Right renal pelvis (tissue), 4 donors: ENCODE results near the gene PSME2. TPM values are rescaled to one million over a fixed set of nuclear protein-coding genes. Genes with fewer than 3 reads are reported as not detected.
A peak's percentile ranks its signal among the peaks of the same experiment; 100 is the strongest.

Experiments used
- DNase-seq, 4 donors: peaks; one replicate each; pipeline ENCODE4 v3.0.0-alpha.2; 2013; ENCODE audit warnings: low read depth in 4 of 4, low spot score in 3 of 4, missing footprints in 1 of 4
- polyA plus RNA-seq, 4 donors: library from polyadenylated mRNA; unstranded; fragments of 120-200 nt; gene quantifications; one replicate each; pipeline ENCODE4 v1.2.1, GENCODE V29; 2013; ENCODE audit not compliant: insufficient read length in 4 of 4

PSME2 gene
- polyA plus RNA-seq, 4 donors, result 156 to 183 (median 168) TPM

DNA sequence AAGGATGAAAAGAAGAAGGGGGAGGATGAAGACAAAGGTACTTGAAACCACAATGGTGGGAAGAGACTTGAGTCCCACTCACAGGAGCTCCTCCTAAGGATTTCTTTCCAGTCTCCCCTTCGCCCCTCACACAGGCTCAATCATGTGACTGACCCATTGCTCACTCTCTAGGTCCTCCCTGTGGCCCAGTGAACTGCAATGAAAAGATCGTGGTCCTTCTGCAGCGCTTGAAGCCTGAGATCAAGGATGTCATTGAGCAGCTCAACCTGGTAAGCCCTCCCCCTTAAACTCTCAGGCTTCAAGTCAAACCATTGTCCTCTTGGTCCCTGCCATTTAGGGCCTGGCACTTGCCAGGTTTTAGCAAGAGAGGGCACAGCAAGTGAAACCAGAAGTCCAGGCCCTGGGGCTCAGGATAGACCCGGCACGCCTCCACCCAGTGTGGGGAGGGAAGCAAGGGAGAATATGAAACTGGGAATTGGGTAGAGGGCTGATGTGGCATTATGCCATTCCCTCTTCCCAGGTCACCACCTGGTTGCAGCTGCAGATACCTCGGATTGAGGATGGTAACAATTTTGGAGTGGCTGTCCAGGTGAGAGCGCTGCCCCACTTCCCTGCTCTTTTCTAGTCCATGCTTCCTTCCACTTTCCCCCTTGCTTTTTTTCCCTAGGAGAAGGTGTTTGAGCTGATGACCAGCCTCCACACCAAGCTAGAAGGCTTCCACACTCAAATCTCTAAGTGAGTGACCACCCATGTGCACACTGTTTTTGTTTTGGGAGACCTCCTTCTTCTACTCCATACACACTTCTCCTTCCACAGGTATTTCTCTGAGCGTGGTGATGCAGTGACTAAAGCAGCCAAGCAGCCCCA is 8.6 kb downstream of the PSME2 start:
- DNase-seq, result no peak

DNA sequence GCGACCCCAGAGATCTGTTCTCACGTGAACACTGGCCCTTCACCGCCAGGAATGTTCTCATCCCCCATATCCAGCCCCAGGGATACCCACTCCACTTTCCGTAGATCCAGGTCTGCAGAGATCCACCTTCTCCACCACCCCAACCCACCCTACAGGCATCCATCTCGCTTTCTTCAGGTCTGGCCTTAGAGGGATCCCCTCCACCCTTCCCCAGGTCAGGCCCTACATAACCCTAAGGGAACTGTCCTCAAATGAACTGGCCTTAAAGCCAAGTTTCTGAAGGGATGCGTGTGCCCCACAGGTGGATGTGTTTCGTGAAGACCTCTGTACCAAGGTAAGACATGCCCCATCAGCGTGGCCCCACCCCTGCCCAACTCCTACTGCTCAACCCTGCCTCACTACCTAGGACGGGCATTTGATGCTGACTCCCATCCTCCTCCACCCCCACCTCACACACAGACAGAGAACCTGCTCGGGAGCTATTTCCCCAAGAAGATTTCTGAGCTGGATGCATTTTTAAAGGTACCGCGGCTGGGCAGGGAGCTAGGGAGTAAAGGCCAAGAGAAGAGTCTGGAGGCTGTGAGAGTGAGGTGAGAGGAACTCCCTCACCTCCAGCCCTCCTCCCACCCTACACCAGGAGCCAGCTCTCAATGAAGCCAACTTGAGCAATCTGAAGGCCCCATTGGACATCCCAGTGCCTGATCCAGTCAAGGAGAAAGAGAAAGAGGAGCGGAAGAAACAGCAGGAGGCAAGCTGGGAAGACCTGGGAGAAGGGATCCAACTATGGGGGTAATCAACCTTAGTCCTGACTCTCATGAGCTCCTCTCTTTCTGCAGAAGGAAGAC is 9.5 kb downstream of the PSME2 start:
- DNase-seq, result no peak

DNA sequence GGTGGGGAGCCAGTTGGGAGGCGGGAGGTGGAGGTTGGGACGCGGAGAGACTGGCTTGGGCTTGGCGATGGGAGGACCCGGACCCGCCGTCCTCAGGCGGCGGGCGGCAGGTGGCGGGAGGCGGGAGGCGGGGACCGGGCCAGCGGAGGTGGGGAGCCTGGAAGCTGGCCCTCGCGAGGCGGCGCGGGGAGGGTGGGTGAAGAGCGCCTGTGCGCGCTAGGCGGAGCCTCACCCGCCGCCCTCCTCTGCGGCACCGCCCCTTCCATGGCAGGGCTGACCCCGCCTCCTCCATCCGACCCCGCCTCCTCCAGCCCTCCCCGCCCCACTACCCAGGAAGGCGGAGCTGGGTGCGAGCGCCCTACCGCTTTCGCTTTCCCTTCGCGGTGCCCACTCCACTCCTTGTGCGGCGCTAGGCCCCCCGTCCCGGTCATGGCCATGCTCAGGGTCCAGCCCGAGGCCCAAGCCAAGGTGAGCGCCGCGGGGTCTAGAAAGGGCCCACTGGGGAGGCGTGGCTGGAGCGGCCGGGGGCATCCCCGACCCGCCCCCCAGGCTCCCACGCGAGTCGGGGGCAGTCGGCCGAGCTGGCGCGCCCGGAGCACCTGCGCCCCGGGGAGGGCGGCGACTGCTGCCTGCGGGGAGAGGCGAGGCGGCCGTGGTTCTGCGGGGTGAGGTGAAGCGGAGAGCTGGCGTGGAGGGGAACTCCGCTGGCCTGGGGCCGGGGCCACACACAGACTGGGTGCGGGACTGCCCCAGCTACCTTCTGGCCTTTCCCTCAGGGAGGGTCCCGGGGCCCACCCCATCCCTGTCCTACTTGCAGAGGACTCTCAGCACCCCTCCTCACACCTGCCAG is 10.4 kb downstream of the PSME2 start, which contains the start of gene PSME1:
Gene PSME1 (plus strand): TSS at position 361 of the 850 bp plus-strand sequence. CDS start 69 bp downstream, at position 430.
- DNase-seq, result peak; percentile 76 to 84 (median 81)

DNA sequence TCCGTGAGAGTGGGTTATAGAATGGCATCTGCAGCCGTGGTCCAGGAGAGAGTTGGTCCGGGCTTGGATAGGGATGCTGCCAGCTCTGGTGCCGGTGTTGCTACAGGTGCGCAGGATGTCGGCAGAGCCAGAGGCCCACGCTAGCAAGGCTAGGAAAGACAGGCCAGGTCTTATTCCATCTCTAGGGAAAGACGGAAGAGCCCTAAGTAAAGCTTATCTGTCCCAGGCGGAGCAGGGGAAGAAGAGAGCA is 10.9 kb downstream of the PSME2 start:
- no peak for DNase-seq

DNA sequence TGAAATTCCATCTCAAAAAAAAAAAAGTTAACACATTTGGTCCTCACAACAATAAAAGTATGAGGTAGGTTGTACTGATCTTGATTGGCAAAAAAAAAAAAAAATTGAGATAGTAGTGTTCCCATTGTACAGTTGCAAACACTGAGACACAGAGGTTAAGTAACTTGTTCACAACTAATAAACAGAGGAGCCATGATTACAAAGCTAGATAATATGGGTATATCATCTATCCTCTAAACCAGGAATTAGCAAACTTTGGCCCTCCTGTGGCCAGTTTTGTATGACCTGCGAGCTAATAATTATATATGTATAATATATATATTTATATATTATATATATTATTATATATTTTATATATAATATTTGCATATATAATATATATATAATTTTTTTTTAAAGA is 12.7 kb downstream of the PSME2 start:
- no peak for DNase-seq

DNA sequence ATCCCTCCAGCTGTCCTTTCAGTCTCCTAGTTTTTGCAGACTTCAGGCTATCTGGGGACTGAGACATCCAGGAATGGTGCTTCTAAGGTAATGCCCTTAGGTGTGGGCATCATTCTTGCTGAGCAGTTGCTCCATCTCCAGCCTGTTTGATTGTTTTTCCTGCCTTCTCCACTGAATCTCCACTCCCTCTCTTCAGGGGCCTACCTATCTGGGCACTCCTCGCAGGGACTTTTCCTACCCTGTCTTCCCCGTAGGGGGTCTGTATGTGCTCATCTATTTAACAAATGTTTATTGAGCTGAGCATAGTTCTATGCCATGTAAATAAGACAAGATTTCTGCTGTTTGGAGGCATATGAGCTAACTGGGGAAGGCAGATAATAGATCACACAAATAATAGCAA is 13.4 kb downstream of the PSME2 start:
- DNase-seq, result no peak

DNA sequence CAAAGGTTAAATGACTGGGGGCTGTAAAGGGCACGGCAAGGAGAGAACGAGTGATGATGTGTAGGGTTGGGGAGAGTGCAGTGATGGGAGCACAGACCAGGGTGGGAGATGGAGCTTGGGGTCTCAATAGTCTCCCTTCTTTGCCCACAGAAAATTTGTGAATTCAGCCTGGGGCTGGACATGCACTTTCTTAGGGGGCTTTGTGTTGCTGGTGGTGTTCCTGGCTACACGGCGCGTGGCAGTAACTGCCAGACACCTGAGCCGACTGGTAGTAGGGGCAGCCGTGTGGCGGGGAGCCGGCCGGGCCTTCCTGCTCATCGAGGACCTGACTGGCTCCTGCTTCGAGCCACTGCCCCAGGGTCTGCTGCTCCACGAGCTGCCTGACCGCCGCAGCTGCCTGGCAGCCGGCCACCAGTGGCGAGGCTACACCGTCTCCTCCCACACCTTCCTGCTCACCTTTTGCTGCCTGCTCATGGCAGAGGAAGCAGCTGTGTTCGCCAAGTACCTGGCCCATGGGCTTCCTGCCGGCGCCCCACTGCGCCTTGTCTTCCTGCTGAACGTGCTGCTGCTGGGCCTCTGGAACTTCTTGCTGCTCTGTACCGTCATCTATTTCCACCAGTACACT is 14.2 kb downstream of the PSME2 start:
- no peak for DNase-seq

DNA sequence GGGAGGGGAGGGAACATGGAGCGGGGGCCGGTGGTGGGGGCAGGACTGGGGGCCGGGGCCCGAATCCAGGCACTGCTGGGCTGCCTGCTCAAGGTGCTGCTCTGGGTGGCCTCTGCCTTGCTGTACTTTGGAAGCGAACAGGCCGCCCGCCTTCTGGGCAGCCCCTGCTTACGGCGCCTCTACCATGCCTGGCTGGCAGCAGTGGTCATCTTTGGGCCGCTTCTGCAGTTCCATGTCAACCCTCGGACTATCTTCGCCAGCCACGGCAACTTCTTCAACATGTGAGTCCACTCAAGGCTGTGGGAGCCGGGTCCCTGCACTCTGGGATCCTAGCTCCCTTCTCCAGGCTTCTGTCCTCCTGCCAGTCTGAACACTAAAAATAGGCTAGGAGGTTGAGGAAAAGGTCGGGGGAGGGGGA is 14.9 kb downstream of the PSME2 start:
- no peak for DNase-seq

DNA sequence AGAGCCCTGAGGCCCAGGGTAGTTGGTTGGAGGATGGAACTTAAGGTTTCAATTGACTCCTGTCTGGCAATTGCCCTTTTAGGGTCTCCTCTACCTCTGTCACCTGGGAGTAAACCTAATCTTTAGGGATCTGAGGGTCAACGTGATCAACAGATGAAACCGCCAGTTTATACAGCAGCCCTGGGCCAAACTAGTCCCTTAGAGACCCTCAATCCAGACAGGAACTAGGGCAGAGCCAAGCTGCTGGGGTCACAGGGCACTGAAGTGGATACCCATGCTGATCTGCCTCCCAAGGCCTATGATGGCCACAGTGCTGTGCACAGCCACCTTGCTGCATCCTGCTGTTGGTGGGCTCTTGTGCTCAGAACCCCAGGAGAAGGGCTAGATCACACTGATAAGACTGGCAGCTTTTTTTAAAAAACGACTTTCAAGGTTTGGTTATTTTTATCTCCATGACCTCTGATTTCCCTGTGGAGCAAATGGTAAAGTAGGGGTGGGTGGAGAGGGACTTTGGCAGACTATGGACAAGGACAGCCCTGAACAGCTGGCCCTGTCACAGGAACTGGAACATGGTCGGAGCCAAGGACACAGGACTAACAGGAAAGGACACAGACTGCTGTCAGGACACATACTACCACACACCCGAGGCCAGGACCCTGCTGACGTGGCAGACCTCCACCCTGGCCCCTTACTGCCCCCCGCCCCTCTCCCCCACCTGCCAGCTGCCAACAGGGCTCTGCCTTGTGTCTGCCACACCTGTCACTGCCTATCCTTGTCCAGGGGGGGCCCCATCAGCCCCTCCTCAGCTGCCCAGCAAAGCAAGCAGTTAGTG is 15.5 kb downstream of the PSME2 start:
- DNase-seq, result no peak

DNA sequence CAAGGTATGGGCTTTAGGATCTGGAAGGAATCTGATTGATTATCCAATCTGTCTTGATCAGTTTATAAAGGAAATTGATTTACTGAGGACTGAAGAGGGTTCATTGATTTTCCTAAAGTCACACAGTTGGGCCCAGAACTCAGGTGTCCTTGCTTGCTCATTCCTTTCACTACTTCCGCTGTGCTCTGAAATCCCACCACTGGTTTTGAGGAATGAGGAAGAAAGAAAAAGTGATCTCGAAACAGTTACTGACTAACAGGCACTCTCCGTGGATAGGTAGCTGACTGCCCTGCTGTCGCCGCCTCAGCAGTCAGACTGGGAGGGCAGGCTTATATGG is 16.1 kb downstream of the PSME2 start, which contains the start of gene FITM1:
Gene FITM1 (plus strand): TSS at position 280 of the 337 bp plus-strand sequence. CDS start 905 bp downstream, outside the sequence.
- DNase-seq, result no peak

DNA sequence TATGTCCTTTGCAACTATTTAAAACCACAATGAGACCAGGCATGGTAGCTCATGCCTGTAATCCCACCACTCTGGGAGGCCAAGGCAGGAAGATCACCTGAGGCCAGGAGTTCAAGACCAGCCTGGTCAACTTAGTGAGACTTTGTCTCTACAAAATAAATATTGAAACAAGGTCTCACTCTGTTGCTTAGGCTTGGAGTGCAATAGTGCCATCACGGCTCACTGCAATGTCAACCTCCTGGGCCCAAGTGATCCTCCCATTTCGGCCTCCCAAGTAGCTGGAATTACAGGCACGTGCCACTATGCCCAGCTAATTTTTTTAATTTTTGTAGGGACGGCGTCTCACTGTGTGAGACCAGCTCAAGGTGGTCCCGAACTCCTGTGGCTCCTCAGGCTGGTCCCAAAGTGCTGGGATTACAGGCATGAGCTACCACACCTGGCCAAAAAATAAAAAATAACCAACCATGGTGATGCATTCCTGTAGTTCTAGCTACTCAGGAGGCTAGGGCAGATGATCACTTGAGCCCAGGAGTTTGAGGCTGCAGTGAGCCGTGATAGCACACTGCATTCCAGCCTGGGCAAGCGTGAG is 16.9 kb downstream of the PSME2 start:
- DNase-seq, result no peak

DNA sequence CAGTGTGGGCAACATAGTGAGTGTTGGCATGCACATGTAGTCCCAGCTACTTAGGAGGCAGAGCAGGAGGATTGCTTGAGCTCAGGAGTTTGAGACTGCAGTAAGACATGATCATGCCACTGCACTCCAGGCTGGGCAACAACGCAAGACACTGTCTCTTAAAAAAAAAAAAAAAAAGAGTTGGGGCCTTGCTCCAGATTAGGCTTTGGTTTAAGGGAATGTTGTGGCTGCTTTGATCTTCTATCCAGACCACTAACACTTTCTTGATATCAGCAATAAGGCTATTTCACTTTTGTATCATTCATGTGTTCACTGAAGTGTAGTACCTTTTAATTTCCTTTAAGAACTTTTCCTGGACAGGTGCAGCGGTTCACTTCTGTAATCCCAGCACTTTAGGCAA is 18.7 kb downstream of the PSME2 start:
- no peak for DNase-seq

DNA sequence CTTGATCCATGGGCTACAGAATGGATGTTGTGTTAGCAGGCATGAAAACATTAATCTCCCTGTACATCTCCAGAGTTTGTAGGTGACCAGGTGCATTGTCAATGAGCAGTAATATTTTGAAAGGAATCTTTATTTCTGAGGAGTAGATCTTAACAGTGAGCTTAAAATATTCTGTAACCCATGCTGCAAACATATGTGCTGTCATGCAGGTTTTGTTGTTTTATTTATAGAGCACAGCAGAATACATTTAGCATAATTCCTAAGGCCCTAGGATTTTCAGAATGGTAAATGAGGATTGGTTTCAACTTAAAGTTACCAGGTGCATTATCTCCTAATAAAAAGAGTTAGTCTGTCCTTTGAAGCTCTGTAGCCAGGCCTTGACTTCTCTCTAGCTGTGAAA is 19.5 kb downstream of the PSME2 start:
- no peak for DNase-seq

DNA sequence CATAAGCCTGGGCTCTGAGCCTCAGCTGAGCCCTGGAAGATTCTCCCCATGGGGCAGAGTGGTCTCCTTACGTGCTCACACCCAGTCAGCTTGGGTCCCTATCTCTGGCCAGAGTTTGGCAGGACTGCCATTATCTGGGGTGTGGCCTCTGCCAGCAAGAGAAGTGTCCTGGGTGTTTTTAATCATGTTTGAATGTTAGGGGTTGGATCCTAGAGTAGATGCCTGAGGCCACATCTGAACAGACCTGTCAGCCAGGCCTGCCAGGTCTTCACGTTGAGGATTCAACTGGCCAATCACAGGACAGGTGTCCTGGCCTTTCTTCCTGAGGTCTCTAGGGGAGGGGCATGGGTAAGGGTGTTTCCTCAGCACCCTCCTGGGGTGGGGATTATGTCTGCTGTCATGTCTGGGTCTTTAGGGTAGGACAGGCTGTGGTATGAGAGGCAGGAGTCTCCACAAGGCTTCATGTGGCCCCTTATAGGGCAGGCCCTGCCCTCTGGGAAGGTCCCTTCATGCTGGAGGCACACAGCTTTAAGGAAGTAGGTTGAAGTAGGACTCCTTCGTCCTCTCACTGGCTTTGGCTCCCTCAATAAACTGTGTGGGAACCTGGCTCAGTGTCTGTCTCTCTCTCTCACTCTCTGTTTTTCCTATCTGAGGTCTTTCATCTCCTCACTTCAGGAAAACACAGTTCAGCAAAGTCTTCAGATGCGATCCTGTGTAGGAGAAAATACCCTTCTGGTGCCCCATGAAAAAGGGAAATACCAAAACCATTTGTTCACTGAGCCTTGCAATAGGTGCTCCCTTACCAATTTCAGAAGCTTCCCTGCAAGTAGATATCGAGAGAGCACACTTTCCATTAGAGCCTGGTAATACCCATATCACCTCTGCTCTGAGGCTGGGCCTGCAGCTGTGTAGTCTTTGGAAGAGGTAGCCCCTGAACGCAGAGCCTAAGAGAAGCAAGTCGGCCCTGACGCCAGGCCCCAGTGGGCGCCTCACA is 22.7 kb downstream of the PSME2 start:
- DNase-seq, result no peak

DNA sequence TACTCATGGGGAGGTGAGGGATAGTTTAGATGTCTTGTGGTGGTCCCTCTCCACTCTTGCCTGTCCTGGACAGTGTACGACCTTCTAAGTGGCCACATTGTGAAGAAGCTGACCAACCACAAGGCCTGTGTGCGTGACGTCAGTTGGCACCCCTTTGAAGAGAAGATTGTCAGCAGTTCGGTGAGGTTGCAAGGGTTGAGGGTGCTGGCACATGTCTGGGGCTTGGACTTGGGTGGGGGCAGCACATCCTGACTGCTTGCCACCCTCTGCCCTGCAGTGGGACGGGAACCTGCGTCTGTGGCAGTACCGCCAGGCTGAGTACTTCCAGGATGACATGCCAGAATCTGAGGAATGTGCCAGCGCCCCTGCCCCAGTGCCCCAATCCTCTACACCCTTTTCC is 23.5 kb downstream of the PSME2 start:
- no peak for DNase-seq

DNA sequence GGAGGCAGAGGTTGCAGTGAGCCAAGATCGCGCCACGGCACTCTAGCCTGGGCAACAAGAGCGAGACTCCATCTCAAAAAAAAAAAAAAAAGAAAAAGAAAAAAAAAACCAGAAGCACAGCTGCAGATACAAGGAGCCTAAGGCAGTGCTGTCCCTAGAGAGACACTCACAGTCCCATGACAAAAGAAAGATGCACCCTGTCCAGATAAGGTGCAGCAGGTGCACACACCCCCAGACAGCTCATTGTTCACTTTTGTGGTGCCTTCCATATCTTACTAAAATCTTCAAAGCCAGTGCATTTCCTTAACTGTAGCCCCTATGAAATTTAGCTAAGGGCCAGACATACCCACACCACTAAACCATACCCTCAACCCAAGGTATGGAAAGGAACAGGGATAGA is 24.0 kb downstream of the PSME2 start:
- DNase-seq, result no peak

DNA sequence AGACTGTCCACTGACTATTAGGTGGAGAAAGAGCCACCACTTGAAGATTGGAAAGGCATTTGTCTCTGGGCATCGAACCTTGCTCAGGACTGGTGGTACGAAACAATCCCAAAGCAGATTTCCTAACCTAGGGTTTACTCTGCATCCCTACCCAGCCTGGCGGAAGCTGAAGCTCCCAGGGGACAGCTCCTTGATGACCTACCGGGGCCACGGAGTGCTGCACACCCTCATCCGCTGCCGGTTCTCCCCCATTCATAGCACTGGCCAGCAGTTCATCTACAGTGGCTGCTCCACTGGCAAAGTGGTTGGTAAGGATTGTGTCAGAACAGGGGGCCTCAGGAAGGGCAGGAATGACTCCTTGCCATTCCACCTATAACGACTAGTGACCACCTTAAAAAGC is 25.2 kb downstream of the PSME2 start:
- no peak for DNase-seq

DNA sequence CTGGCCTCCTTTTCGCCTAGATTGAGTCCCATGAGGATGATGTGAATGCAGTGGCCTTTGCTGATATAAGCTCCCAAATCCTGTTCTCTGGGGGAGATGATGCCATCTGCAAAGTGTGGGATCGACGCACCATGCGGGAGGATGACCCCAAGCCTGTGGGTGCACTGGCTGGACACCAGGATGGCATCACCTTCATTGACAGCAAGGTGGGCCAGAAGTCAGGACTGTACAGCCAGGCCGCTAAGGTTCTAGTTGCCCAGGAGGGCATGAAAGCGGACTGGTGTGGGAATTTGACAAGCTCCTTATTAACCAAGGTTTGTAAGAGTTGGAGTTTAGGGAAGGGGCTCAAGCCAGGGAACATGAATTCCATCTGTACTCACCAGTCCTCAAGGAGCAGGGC is 26.7 kb downstream of the PSME2 start:
- no peak for DNase-seq
